ENCODE results near the gene CHRNE. TPM values are rescaled to one million over a fixed set of nuclear protein-coding genes. Genes with fewer than 3 reads are reported as not detected.

CHRNE gene
- total RNA-seq = 1 to 10 TPM in 1 of 2 experiments, under 1 TPM in 1; 0.65 to 1.1 TPM

- DNase-seq (peak; percentile 58), ATAC-seq (ENCODE audit: low read depth) (peak; percentile 27)
- POLR2A ChIA-PET = interaction anchor here (1.2 to 1.3 kb wide), 2 partner anchors 64 to 193 kb away, joined by 3 to 4 read pairs; partner anchors contain the start of gene SPAG7
- Mint-ChIP-seq H3K36me3 (no peaks in the 10 kb centered on the region), H3K27me3 (peaks cover 9% of the 10 kb centered on the region), H3K4me1 (peaks cover 21% of the 10 kb centered on the region), H3K9me3 (no peaks in the 10 kb centered on the region), H3K4me3 (peak within 1 kb of the TSS; percentile 52), H3K27ac (peak within 1 kb of the TSS; percentile 59)
Measured at GRCh38 chr17:4903051-4903818, at the start of gene CHRNE. Gene CHRNE, minus strand, starts transcription at chr17:4903098. Its CDS starts 35 bp downstream, at chr17:4903063.

- POLR2A ChIA-PET = interaction anchor here (0.6 to 17.2 kb wide), 5 partner anchors 8 to 98 kb away, joined by 3 to 441 read pairs (median 7); partner anchors contain the start of genes RNF167, SLC25A11 and SPAG7
- ATAC-seq (ENCODE audit: low read depth) (no peak), DNase-seq (no peak)
- H3K9me3 Mint-ChIP-seq = no peaks in the 10 kb centered on the region
- peak overlapping the region; percentile 92 for H3K27ac Mint-ChIP-seq
- no peaks in the 10 kb centered on the region for H3K27me3 Mint-ChIP-seq
- H3K4me3 Mint-ChIP-seq = peak overlapping the region; percentile 86
- H3K4me1 Mint-ChIP-seq = peaks cover 20% of the 10 kb centered on the region
- H3K36me3 Mint-ChIP-seq = peaks cover 18% of the 10 kb centered on the region
Measured at GRCh38 chr17:4951486-4951885, 48.6 kb upstream of the CHRNE start.

GRCh38 chr17:4950746-4951204, 47.9 kb upstream of the CHRNE start, which contains the start of gene ENO3:
Gene ENO3, plus strand, starts transcription at chr17:4951119. Its CDS starts 711 bp downstream, at chr17:4951830.
- ATAC-seq (ENCODE audit: low read depth) = no peak
- Mint-ChIP-seq H3K9me3 (no peaks in the 10 kb centered on the region), H3K36me3 (peaks cover 21% of the 10 kb centered on the region), H3K4me1 (peaks cover 16% of the 10 kb centered on the region), H3K27me3 (no peaks in the 10 kb centered on the region), H3K4me3 (peak within 1 kb of the TSS; percentile 86), H3K27ac (peak within 1 kb of the TSS; percentile 92)
- no peak for DNase-seq
- POLR2A ChIA-PET = interaction anchor here (0.6 to 17.2 kb wide), 7 partner anchors 11 to 111 kb away, joined by 3 to 441 read pairs (median 4); partner anchors contain the start of genes RNF167, SLC25A11 and SPAG7

GRCh38 chr17:4950075-4950745, 47.3 kb upstream of the CHRNE start:
- Mint-ChIP-seq H3K4me3 (peak overlapping the region; percentile 86), H3K4me1 (peaks cover 21% of the 10 kb centered on the region), H3K36me3 (peaks cover 26% of the 10 kb centered on the region), H3K27ac (peak overlapping the region; percentile 92), H3K27me3 (no peaks in the 10 kb centered on the region), H3K9me3 (no peaks in the 10 kb centered on the region)
- no peak for DNase-seq
- POLR2A ChIA-PET = interaction anchor here (0.6 to 17.2 kb wide), 8 partner anchors 10 to 469 kb away, joined by 3 to 441 read pairs (median 4); partner anchors contain the start of genes NUP88, RNF167, RPAIN and SLC25A11
- ATAC-seq (ENCODE audit: low read depth) = peak; percentile 2

GRCh38 chr17:4949321-4950074, 46.6 kb upstream of the CHRNE start:
- no peaks in the 10 kb centered on the region for H3K27me3 Mint-ChIP-seq
- peak; percentile 23 for ATAC-seq (ENCODE audit: low read depth)
- POLR2A ChIA-PET = interaction anchor here (0.7 to 17.2 kb wide), 12 partner anchors 8 to 470 kb away, joined by 3 to 441 read pairs (median 4); partner anchors contain the start of genes C17orf107, INCA1, KIF1C and NUP88

GRCh38 chr17:4948931-4949320, 46.0 kb upstream of the CHRNE start:
- Mint-ChIP-seq H3K27ac (peak overlapping the region; percentile 100), H3K4me1 (peaks cover 31% of the 10 kb centered on the region), H3K27me3 (no peaks in the 10 kb centered on the region), H3K4me3 (peak overlapping the region; percentile 100), H3K9me3 (no peaks in the 10 kb centered on the region), H3K36me3 (peaks cover 38% of the 10 kb centered on the region)
- DNase-seq (no peak), ATAC-seq (ENCODE audit: low read depth) (peak; percentile 44)
- POLR2A ChIA-PET = interaction anchor here (0.6 to 17.2 kb wide), 15 partner anchors 8 to 246 kb away, joined by 3 to 441 read pairs (median 5); partner anchors contain the start of genes ARRB2, C17orf107, CAMTA2 and INCA1

More at GRCh38 chr17:4949321-4950074, 46.6 kb upstream of the CHRNE start:
- peaks cover 28% of the 10 kb centered on the region for H3K4me1 Mint-ChIP-seq
- no peaks in the 10 kb centered on the region for H3K9me3 Mint-ChIP-seq
- H3K4me3 Mint-ChIP-seq = peak overlapping the region; percentile 100
- DNase-seq = peak; percentile 85
- peaks cover 33% of the 10 kb centered on the region for H3K36me3 Mint-ChIP-seq
- H3K27ac Mint-ChIP-seq = peak overlapping the region; percentile 84

GRCh38 chr17:4948166-4948930, 45.5 kb upstream of the CHRNE start, which contains the start of gene PFN1:
Gene PFN1, minus strand, starts transcription at chr17:4948530. Its CDS starts 136 bp downstream, at chr17:4948394.
- ATAC-seq (ENCODE audit: low read depth) (peak; percentile 21), DNase-seq (peak; percentile 86)
- Mint-ChIP-seq H3K4me3 (peak within 1 kb of the TSS; percentile 100), H3K36me3 (peaks cover 40% of the 10 kb centered on the region), H3K9me3 (no peaks in the 10 kb centered on the region), H3K27me3 (no peaks in the 10 kb centered on the region), H3K4me1 (peaks cover 34% of the 10 kb centered on the region), H3K27ac (peak within 1 kb of the TSS; percentile 100)
- POLR2A ChIA-PET = interaction anchor here (0.6 to 17.2 kb wide), 17 partner anchors 8 to 246 kb away, joined by 3 to 441 read pairs (median 5); partner anchors contain the start of genes ARRB2, C17orf107, CAMTA2 and INCA1

- DNase-seq (peak; percentile 86), ATAC-seq (ENCODE audit: low read depth) (peak; percentile 12)
- peaks cover 42% of the 10 kb centered on the region for H3K4me1 Mint-ChIP-seq
- peaks cover 45% of the 10 kb centered on the region for H3K36me3 Mint-ChIP-seq
- no peaks in the 10 kb centered on the region for H3K9me3 Mint-ChIP-seq
- peak overlapping the region; percentile 100 for H3K27ac Mint-ChIP-seq
- H3K4me3 Mint-ChIP-seq = peak overlapping the region; percentile 100
- H3K27me3 Mint-ChIP-seq = no peaks in the 10 kb centered on the region
- POLR2A ChIA-PET = interaction anchor here (0.6 to 17.2 kb wide), 16 partner anchors 8 to 684 kb away, joined by 3 to 441 read pairs (median 4); partner anchors contain the start of genes ARRB2, CAMTA2, INCA1 and KIF1C
Measured at GRCh38 chr17:4947411-4948165, 44.7 kb upstream of the CHRNE start.

- Mint-ChIP-seq H3K27me3 (no peaks in the 10 kb centered on the region), H3K4me1 (peaks cover 48% of the 10 kb centered on the region), H3K27ac (peak overlapping the region; percentile 100), H3K36me3 (peaks cover 51% of the 10 kb centered on the region), H3K4me3 (peak overlapping the region; percentile 100), H3K9me3 (no peaks in the 10 kb centered on the region)
- ATAC-seq (ENCODE audit: low read depth) (no peak), DNase-seq (no peak)
- POLR2A ChIA-PET = interaction anchor here (0.6 to 17.2 kb wide), 14 partner anchors 7 to 684 kb away, joined by 3 to 441 read pairs (median 6); partner anchors contain the start of genes ARRB2, CAMTA2, INCA1 and KIF1C
Measured at GRCh38 chr17:4947010-4947410, 44.1 kb upstream of the CHRNE start.

- POLR2A ChIA-PET = interaction anchor here (0.7 to 17.2 kb wide), 9 partner anchors 6 to 683 kb away, joined by 3 to 441 read pairs (median 4); partner anchors contain the start of genes INCA1, KIF1C, RNF167 and SLC25A11
- Mint-ChIP-seq H3K4me3 (peak overlapping the region; percentile 100), H3K27ac (peak overlapping the region; percentile 100), H3K4me1 (peaks cover 48% of the 10 kb centered on the region), H3K27me3 (no peaks in the 10 kb centered on the region), H3K9me3 (no peaks in the 10 kb centered on the region), H3K36me3 (peaks cover 55% of the 10 kb centered on the region)
- DNase-seq (no peak), ATAC-seq (ENCODE audit: low read depth) (no peak)
Measured at GRCh38 chr17:4946312-4946976, 43.5 kb upstream of the CHRNE start.

Data from activated naive CD8-positive, alpha-beta T cell treated with anti-CD3 and anti-CD28 coated beads, Interleukin-2, amount 10 ng/mL, durations not matched to agents 7 days and 5 days (primary cell).